ENCODE results near the gene SCARB1. TPM values are rescaled to one million over a fixed set of nuclear protein-coding genes. Genes with fewer than 3 reads are reported as not detected.

Gene SCARB1
- total and polyA plus RNA-seq, 2 of the 13 experiments (the other 11 are each of a cell fraction or from before 2014, with no cell fraction given): 63.4 to 160 TPM

GRCh38 chr12:124898200-124898922 is 34.7 kb upstream of the SCARB1 start:
- intact Hi-C loops (cut with micrococcal nuclease; ENCODE audit: unreplicated experiment): loop anchor here (2.0 kb wide), 1 partner anchor 36 kb away; the partner anchor contains the start of gene SCARB1
- Histone ChIP-seq H3K4me2 (ENCODE audit: low read depth, low read length) (no peak overlapping the region), H3K4me3 (replicated peaks in 1 of 3; ENCODE audit: insufficient read depth in 1 of 3, low read depth in 2 of 3, low read length in 3 of 3) (no peak overlapping the region), H3K4me1 (ENCODE audit: insufficient read depth, low read length) (peaks cover 85% of the 10 kb centered on the region), H3K27ac (ENCODE audit: extremely low read length, insufficient read depth, low read length) (no peak overlapping the region), H3K9me3 (ENCODE audit: low read length) (no peaks in the 10 kb centered on the region), H3K9ac (ENCODE audit: insufficient read depth, low read depth, low read length) (no peak overlapping the region), H4K20me1 (ENCODE audit: insufficient read depth, low read length) (no peaks in the 10 kb centered on the region; the same call in 1 of the 2 replicates), H3K79me2 (ENCODE audit: insufficient read depth, low read length) (peaks cover 24% of the 10 kb centered on the region), H3K27me3 (ENCODE audit: control insufficient read depth in 1 of 2, insufficient read depth in 2 of 2, low read length in 2 of 2) (no peaks in the 10 kb centered on the region), H2AFZ (ENCODE audit: low read length) (no peak overlapping the region), H3K36me3 (replicated peaks in 1 of 2; ENCODE audit: control insufficient read depth in 1 of 2, insufficient read depth in 2 of 2, low read length in 2 of 2) (no peaks in the 10 kb centered on the region)
- ChIA-PET POLR2A (no interaction called here), CTCF (ENCODE audit: low intra/inter-chr PET ratio, low total read pairs) (interaction anchor here (0.7 to 2.1 kb wide), 8 partner anchors 8 to 120 kb away, joined by 3 to 18 read pairs (median 6); partner anchors contain the start of gene SCARB1)
- DNase-seq (ENCODE audit: low spot score) (peak; percentile 63), ATAC-seq (peak; percentile 60), FAIRE-seq (peak; percentile 30)
- in situ Hi-C loops (cut with HindIII; ENCODE audit: extremely low pct_ligation_motif_present, low pct_unique_long_range_greater_than_20kb): no loop called here
- WGBS (ENCODE audit: low lambda C conversion rate): 58% methylated on average over 16 of the region's 18 CpGs
- no TSS peak for BruUV-seq (replicated peaks)
- TF ChIP-seq NFATC3 (CRISPR knock-in tag; IDR thresholded peaks at IDR 0.05) (0 out of 2 replicates have a peak, but pooled peaks have one; percentile 38), IRF2 (CRISPR knock-in tag; IDR thresholded peaks at IDR 0.05) (peak; percentile 44; the same call in 1 of the 2 replicates), TSC22D2 (CRISPR knock-in tag; IDR thresholded peaks at IDR 0.05; ENCODE audit: borderline replicate concordance) (0 out of 2 replicates have a peak, but pooled peaks have one; percentile 47), SOX6 (IDR thresholded peaks at IDR 0.05) (no peak), SOX6 (CRISPR knock-in tag; IDR thresholded peaks at IDR 0.05) (peak; percentile 52; the same call in 1 of the 2 replicates), KDM2A (CRISPR knock-in tag; IDR thresholded peaks at IDR 0.05; ENCODE audit: borderline replicate concordance, low read depth) (peak; percentile 54; the same call in 1 of the 2 replicates), XRCC5 (optimal IDR thresholded peaks at IDR 0.05; ENCODE audit: low read length) (peak; percentile 83), PCBP1 (IDR thresholded peaks at IDR 0.05; ENCODE audit: borderline replicate concordance, low read depth, low read length) (no peak), THRA (CRISPR knock-in tag; IDR thresholded peaks at IDR 0.05; ENCODE audit: borderline replicate concordance) (peak; percentile 41; the same call in 1 of the 2 replicates), MYC (CRISPR knock-in tag; IDR thresholded peaks at IDR 0.05; ENCODE audit: borderline replicate concordance) (peak; percentile 52; the same call in 1 of the 2 replicates), KMT2A (CRISPR knock-in tag; IDR thresholded peaks at IDR 0.05) (0 out of 2 replicates have a peak, but pooled peaks have one; percentile 23), ZNF792 (CRISPR knock-in tag; IDR thresholded peaks at IDR 0.05) (peak; percentile 46; the same call in 1 of the 2 replicates), PATZ1 (CRISPR knock-in tag; IDR thresholded peaks at IDR 0.05) (peak; percentile 51), CBX5 (CRISPR knock-in tag; IDR thresholded peaks at IDR 0.05; ENCODE audit: borderline replicate concordance) (peak; percentile 52; the same call in 1 of the 2 replicates), TEF (CRISPR knock-in tag; IDR thresholded peaks at IDR 0.05) (peak; percentile 10; the same call in 1 of the 2 replicates), SAP130 (CRISPR knock-in tag; IDR thresholded peaks at IDR 0.05; ENCODE audit: low read depth) (0 out of 2 replicates have a peak, but pooled peaks have one; percentile 6), MTERF4 (CRISPR knock-in tag; IDR thresholded peaks at IDR 0.05) (no peak), DDIT3 (CRISPR knock-in tag; IDR thresholded peaks at IDR 0.05) (no peak), KDM1A (CRISPR knock-in tag; IDR thresholded peaks at IDR 0.05) (0 out of 2 replicates have a peak, but pooled peaks have one; percentile 35)
